ENCODE results near the gene CACNG4. TPM values are rescaled to one million over a fixed set of nuclear protein-coding genes. Genes with fewer than 3 reads are reported as not detected.
A peak's percentile ranks its signal among the peaks of the same experiment; 100 is the strongest.

The CACNG4 gene
- total RNA-seq, 1 experiment from 2014 or later = 6.3 TPM

DNA sequence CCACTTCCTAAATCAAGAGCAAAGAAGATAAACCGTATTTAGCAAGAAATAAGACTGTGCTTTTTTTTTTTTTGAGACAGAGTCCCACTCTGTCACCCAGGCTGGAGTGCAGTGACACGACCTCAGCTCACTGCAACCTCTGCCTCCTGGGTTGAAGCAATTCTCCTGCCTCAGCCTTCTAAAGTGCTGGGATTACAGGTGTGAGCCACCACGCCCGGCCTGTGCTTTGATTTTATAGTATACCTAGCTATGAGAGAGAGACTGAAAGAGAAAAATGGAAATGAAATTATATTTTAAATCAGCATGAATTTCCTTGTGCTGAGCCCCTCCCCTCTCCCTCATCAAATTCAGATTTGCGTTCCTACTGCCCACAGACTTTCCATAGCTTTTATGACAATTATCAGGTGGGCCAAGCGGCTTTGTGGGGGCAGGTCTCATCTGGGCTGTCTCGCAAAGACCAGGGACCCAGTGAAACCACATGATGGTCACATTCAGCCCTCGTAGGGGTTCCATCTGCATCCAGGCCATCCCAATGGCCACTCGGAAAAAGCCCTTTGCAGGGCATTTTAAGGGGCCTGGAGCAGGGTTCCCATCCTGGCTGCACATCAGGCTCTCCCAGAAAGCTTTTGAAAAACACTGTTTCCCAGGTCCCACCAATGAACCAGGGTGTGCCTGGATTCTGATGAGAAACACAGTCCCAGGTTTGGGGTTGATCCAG is 88.4 kb downstream of the CACNG4 start:
- Histone ChIP-seq H3K23me2 (ENCODE audit: insufficient read length, low read depth, low read length, poor library complexity, severe bottlenecking) (no peaks in the 10 kb centered on the region), H4K8ac (replicated peaks; ENCODE audit: insufficient read length, low read depth, low read length) (no peak overlapping the region), H3K14ac (ENCODE audit: insufficient read depth, low read length) (no peak overlapping the region), H3K4me1 (ENCODE audit: insufficient read depth, low read length) (no peaks in the 10 kb centered on the region), H2AK5ac (ENCODE audit: insufficient read length, low read length) (no peak overlapping the region), H2AFZ (ENCODE audit: low read length) (no peak overlapping the region), H3K79me1 (ENCODE audit: insufficient read depth, low read depth, low read length, poor library complexity, severe bottlenecking) (no peaks in the 10 kb centered on the region), H3K9ac (ENCODE audit: extremely low read depth, insufficient read length, low read length) (no peak overlapping the region), H4K91ac (ENCODE audit: insufficient read length, low read depth, low read length) (no peak overlapping the region), H2BK120ac (ENCODE audit: low read depth, low read length, poor library complexity, severe bottlenecking) (no peak overlapping the region), H3K27ac (ENCODE audit: insufficient read length, low read depth, low read length) (no peak overlapping the region), H3K4ac (ENCODE audit: low read depth, low read length) (no peak overlapping the region), H4K5ac (ENCODE audit: insufficient read length, low read depth, low read length) (no peak overlapping the region), H3K56ac (ENCODE audit: insufficient read length, low read depth, low read length) (no peak overlapping the region), H3K79me2 (ENCODE audit: insufficient read depth, low read length) (no peaks in the 10 kb centered on the region), H3K4me2 (ENCODE audit: insufficient read depth, insufficient read length, low read length) (no peak overlapping the region), H3K27me3 (ENCODE audit: insufficient read depth, low read length) (no peaks in the 10 kb centered on the region), H3K23ac (ENCODE audit: insufficient read length, low read depth, low read length) (no peak overlapping the region), H2BK12ac (ENCODE audit: insufficient read length, low read depth, low read length) (no peak overlapping the region), H3T11ph (ENCODE audit: low read length) (no peak overlapping the region), H2BK5ac (ENCODE audit: insufficient read length, low read length) (no peak overlapping the region), H3K18ac (ENCODE audit: insufficient read length, low read depth, low read length) (no peak overlapping the region), H2BK20ac (ENCODE audit: low read depth, low read length, poor library complexity, severe bottlenecking) (no peak overlapping the region), H3K9me3 (ENCODE audit: control insufficient read depth, low read depth, low read length) (no peaks in the 10 kb centered on the region), H4K20me1 (ENCODE audit: control insufficient read depth, insufficient read depth, insufficient read length) (no peaks in the 10 kb centered on the region), H2BK15ac (ENCODE audit: low read depth, low read length) (no peak overlapping the region)
- H3K36me3 Mint-ChIP-seq (ENCODE audit: insufficient read depth in 1 of 3, low read depth in 3 of 3) = peaks cover 0 to 12% (median 8%) of the 10 kb centered on the region in 3 experiments; a peak in 3 of 7 replicates
- peaks cover 16% of the 10 kb centered on the region in 2 experiments for H3K9me3 Mint-ChIP-seq
- peaks cover 1% of the 10 kb centered on the region; the same call in 1 of the 2 replicates for H3K27me3 Mint-ChIP-seq (ENCODE audit: low read depth)
- WGBS (ENCODE audit: extremely low coverage, insufficient read length, low lambda C conversion rate) = no CpG with 5 or more reads among the region's 9 CpGs
- H3K27ac Mint-ChIP-seq = no peak overlapping the region
- peaks cover 0 to 3% of the 10 kb centered on the region in 2 experiments; a peak in 2 of 4 replicates for H3K4me1 Mint-ChIP-seq
- no peak overlapping the region; a peak in 1 of 5 replicates for H3K4me3 Mint-ChIP-seq
- TF ChIP-seq, protein P1, sequence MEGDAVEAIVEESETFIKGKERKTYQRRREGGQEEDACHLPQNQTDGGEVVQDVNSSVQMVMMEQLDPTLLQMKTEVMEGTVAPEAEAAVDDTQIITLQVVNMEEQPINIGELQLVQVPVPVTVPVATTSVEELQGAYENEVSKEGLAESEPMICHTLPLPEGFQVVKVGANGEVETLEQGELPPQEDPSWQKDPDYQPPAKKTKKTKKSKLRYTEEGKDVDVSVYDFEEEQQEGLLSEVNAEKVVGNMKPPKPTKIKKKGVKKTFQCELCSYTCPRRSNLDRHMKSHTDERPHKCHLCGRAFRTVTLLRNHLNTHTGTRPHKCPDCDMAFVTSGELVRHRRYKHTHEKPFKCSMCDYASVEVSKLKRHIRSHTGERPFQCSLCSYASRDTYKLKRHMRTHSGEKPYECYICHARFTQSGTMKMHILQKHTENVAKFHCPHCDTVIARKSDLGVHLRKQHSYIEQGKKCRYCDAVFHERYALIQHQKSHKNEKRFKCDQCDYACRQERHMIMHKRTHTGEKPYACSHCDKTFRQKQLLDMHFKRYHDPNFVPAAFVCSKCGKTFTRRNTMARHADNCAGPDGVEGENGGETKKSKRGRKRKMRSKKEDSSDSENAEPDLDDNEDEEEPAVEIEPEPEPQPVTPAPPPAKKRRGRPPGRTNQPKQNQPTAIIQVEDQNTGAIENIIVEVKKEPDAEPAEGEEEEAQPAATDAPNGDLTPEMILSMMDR (conservative IDR thresholded peaks at IDR 0.05) = no peak
- peak; percentile 15 for DNase-seq

Measured in H9 (cell line).